ENCODE results near the gene SH3RF1. TPM values are rescaled to one million over a fixed set of nuclear protein-coding genes. Genes with fewer than 3 reads are reported as not detected.

Gene SH3RF1
- total RNA-seq: under 1 TPM; 0.22 to 0.55 TPM

GRCh38 chr4:169270810-169271691 is at the start of gene SH3RF1:
Gene SH3RF1, minus strand, starts transcription at chr4:169270956. Its CDS starts 1,744 bp downstream, at chr4:169269212.
- peaks cover 49% of the 10 kb centered on the region for H3K27me3 Mint-ChIP-seq (ENCODE audit: low read depth)

DNA sequence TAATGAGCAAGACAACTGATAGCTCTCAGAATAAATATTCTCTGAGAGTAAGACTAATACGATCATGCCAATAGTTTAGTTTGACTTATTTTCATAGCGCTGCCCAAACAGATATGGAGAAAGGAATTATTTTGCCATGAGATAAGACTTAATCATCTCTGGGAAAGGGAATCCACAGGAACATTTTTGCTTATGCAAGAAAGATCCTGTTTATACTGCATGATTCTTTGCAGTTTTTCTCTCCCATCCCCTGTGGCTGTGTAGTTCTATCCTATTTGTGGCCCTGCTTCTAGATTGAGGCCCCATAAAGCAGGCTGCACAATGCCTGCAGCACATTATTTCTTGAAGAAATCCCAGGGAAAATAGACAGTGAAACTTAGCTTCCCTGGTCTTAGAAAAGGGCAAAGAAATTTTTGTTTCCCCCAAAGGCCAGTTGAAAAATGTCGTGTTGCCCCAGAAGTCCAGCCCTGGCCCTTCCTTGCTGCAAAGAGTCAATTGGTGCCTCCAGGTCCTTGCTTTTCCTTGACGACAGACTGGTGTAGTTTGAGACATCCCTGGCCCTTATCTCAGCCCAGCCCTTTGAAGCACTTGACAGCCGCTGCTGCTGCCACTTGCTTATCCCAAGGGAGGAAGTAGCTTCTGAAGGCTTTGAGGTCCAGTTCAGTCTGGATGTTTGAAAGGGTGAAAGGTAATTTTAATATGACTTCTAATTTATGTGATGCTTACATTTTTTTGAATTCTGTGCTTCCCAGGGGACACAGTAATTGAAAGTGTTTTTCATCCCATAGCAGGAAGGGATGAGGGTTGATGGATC is 45.0 kb upstream of the SH3RF1 start:
- H3K9me3 Mint-ChIP-seq: no peaks in the 10 kb centered on the region
- DNase-seq: no peak
- no peak overlapping the region for H3K27ac Mint-ChIP-seq
- H3K4me1 Mint-ChIP-seq (ENCODE audit: low read depth): no peaks in the 10 kb centered on the region
- CTCF ChIA-PET: no interaction called here
- no peaks in the 10 kb centered on the region for H3K36me3 Mint-ChIP-seq (ENCODE audit: low read depth)
- H3K27me3 Mint-ChIP-seq (ENCODE audit: low read depth): peaks cover 14% of the 10 kb centered on the region
- H3K4me3 Mint-ChIP-seq: no peak overlapping the region
- intact Hi-C loops (cut with micrococcal nuclease): no loop called here

More at GRCh38 chr4:169270810-169271691, at the start of gene SH3RF1:
- no peaks in the 10 kb centered on the region for H3K9me3 Mint-ChIP-seq
- no peaks in the 10 kb centered on the region for H3K36me3 Mint-ChIP-seq (ENCODE audit: low read depth)
- CTCF ChIA-PET: no interaction called here
- intact Hi-C loops (cut with micrococcal nuclease): loop anchor here (1.0 to 10.0 kb wide), 5 partner anchors 146 to 349 kb away; partner anchors contain the start of gene CBR4
- H3K4me3 Mint-ChIP-seq: peak within 1 kb of the TSS; percentile 77
- no peak within 1 kb of the TSS for H3K27ac Mint-ChIP-seq
- peaks cover 3% of the 10 kb centered on the region for H3K4me1 Mint-ChIP-seq (ENCODE audit: low read depth)
- peak; percentile 49 for DNase-seq

DNA sequence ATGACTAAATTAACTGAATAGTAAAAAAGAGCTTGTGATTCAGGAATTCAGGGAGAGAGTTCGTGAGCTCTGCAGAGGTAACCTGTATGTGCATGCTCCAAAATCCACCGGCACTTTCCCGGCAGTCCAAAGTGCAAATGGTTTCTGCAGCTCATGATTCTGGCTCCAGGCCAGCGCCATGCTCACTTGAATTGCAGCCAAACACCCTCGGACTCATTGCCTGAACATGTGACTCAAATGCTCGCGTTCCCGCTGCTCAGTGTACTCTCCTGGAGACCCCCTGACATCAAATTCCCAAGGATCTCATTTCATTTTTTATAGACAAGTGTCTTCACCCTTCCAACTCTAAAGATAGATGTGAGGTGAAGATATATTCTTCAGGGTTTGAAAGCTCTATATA is 44.1 kb upstream of the SH3RF1 start:
- Mint-ChIP-seq H3K4me3 (no peak overlapping the region), H3K4me1 (ENCODE audit: low read depth) (no peaks in the 10 kb centered on the region), H3K27ac (no peak overlapping the region), H3K9me3 (no peaks in the 10 kb centered on the region), H3K27me3 (ENCODE audit: low read depth) (peaks cover 14% of the 10 kb centered on the region), H3K36me3 (ENCODE audit: low read depth) (no peaks in the 10 kb centered on the region)
- DNase-seq: no peak
- intact Hi-C loops (cut with micrococcal nuclease): no loop called here
- CTCF ChIA-PET: no interaction called here

GRCh38 chr4:169313732-169314131 is 43.0 kb upstream of the SH3RF1 start:
- CTCF ChIA-PET: interaction anchor here (1.5 kb wide), 1 partner anchor 10 kb away, joined by 3 read pairs; no protein-coding TSS in a partner anchor
- intact Hi-C loops (cut with micrococcal nuclease): no loop called here
- Mint-ChIP-seq H3K4me1 (ENCODE audit: low read depth) (no peaks in the 10 kb centered on the region), H3K9me3 (no peaks in the 10 kb centered on the region), H3K4me3 (no peak overlapping the region), H3K36me3 (ENCODE audit: low read depth) (no peaks in the 10 kb centered on the region), H3K27ac (no peak overlapping the region), H3K27me3 (ENCODE audit: low read depth) (peaks cover 14% of the 10 kb centered on the region)
- no peak for DNase-seq

GRCh38 chr4:169312690-169313422 is 42.1 kb upstream of the SH3RF1 start:
- no peaks in the 10 kb centered on the region for H3K36me3 Mint-ChIP-seq (ENCODE audit: low read depth)
- no peak overlapping the region for H3K27ac Mint-ChIP-seq
- DNase-seq: no peak
- CTCF ChIA-PET: interaction anchor here (1.5 kb wide), 1 partner anchor 9 kb away, joined by 3 read pairs; no protein-coding TSS in a partner anchor
- intact Hi-C loops (cut with micrococcal nuclease): no loop called here
- H3K27me3 Mint-ChIP-seq (ENCODE audit: low read depth): peaks cover 10% of the 10 kb centered on the region
- H3K4me3 Mint-ChIP-seq: no peak overlapping the region
- no peaks in the 10 kb centered on the region for H3K4me1 Mint-ChIP-seq (ENCODE audit: low read depth)
- H3K9me3 Mint-ChIP-seq: no peaks in the 10 kb centered on the region

DNA sequence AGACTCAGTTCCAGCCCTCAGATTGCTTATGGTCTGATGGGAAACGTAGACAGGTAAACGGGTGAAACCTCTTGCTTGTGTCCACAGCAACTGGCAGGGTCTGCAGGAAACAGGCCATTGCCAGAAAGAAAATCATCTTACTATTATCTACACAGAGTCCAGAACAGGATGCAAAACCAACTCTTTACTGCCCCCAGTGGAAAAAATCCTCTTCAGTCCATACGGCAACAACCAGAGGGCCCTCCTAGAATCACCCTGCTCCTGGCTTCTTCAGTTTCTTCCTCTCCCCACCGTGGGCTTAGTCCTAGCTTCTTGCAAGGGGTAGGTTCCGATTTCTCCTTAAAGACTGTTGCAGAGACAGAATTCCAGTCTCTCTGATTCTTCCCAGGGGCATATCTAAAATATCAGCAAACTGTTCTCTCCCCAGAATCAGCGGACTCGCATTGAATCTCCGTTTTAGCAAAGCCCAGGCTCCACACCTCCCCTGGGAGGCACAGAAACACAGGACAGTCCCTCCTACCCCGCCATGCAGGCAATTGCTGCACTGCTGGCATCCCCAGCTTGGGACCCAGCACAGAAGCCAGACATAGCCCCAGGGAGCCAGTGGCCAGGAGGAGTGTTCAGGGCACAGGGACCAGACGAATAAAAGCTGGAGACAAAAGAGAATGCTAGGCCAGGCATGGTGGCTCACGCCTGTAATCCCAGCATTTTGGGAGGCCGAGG is 41.0 kb upstream of the SH3RF1 start:
- Mint-ChIP-seq H3K4me3 (no peak overlapping the region), H3K27ac (no peak overlapping the region), H3K27me3 (ENCODE audit: low read depth) (peaks cover 8% of the 10 kb centered on the region), H3K36me3 (ENCODE audit: low read depth) (no peaks in the 10 kb centered on the region), H3K9me3 (no peaks in the 10 kb centered on the region), H3K4me1 (ENCODE audit: low read depth) (no peaks in the 10 kb centered on the region)
- CTCF ChIA-PET: no interaction called here
- DNase-seq: no peak
- intact Hi-C loops (cut with micrococcal nuclease): no loop called here

DNA sequence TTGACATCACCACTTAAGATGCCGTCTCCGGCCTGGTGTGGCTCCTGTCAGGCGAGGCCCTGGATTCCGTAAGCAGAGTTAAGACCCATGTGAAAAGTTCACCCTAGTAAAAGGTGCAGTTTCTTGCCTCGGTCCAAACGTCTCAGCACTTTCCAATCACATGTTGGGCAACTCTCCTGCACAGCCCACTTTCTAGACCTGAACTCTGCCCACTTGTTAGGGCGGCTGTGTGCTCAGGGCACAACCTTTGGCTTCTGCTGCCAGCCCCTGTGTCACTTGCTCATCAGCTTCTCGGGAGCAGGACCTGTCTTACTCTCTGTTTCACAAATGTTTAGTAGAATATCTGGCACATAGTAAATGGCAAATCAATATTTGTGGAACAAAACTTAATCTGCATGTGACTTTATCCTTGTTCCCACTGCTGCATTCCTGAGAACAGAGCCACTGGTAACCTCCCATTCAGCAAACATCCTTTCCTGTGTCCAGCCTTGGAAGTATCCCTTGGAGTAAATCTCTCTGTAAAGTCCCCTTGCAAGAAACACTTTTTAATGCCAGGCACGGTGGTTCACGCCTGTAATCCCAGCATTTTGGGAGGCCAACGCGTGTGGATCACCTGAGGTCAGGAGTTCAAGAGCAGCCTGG is 38.7 kb upstream of the SH3RF1 start:
- CTCF ChIA-PET: no interaction called here
- H3K4me3 Mint-ChIP-seq: no peak overlapping the region
- no peaks in the 10 kb centered on the region for H3K9me3 Mint-ChIP-seq
- H3K27ac Mint-ChIP-seq: no peak overlapping the region
- no peak for DNase-seq
- no peaks in the 10 kb centered on the region for H3K36me3 Mint-ChIP-seq (ENCODE audit: low read depth)
- H3K4me1 Mint-ChIP-seq (ENCODE audit: low read depth): no peaks in the 10 kb centered on the region
- intact Hi-C loops (cut with micrococcal nuclease): no loop called here
- peaks cover 3% of the 10 kb centered on the region for H3K27me3 Mint-ChIP-seq (ENCODE audit: low read depth)

GRCh38 chr4:169307576-169307975 is 36.8 kb upstream of the SH3RF1 start:
- H3K4me3 Mint-ChIP-seq: no peak overlapping the region
- H3K27me3 Mint-ChIP-seq (ENCODE audit: low read depth): no peaks in the 10 kb centered on the region
- no peak for DNase-seq
- no peaks in the 10 kb centered on the region for H3K9me3 Mint-ChIP-seq
- H3K27ac Mint-ChIP-seq: no peak overlapping the region
- CTCF ChIA-PET: interaction anchor here (1.6 kb wide), 1 partner anchor 31 kb away, joined by 3 read pairs; no protein-coding TSS in a partner anchor
- intact Hi-C loops (cut with micrococcal nuclease): no loop called here
- no peaks in the 10 kb centered on the region for H3K4me1 Mint-ChIP-seq (ENCODE audit: low read depth)
- H3K36me3 Mint-ChIP-seq (ENCODE audit: low read depth): no peaks in the 10 kb centered on the region

DNA sequence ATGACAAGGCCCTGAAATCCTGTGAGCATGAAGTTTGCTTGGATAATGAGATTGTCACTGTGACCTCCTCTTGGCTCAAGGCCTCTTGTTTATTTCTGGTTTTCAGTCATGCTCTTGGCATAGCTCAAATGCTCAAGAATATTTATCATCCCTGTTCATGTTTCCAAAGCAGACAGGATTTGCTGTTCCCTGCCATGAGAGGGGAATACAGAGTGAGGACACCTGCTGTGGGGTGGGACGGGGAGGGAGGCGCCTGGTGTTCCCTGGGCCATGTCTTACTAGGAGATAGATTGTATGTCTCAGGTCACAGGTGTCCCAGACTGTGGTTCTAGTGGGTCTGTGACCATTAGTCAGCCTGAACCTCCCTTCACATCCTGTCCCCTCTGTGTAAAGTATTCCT is 34.9 kb upstream of the SH3RF1 start:
- CTCF ChIA-PET: interaction anchor here (0.9 to 1.4 kb wide), 3 partner anchors 17 to 180 kb away, joined by 3 to 4 read pairs (median 3); no protein-coding TSS in a partner anchor
- intact Hi-C loops (cut with micrococcal nuclease): no loop called here
- no peak for DNase-seq
- H3K4me3 Mint-ChIP-seq: no peak overlapping the region
- peaks cover 2% of the 10 kb centered on the region for H3K27me3 Mint-ChIP-seq (ENCODE audit: low read depth)
- H3K36me3 Mint-ChIP-seq (ENCODE audit: low read depth): no peaks in the 10 kb centered on the region
- no peaks in the 10 kb centered on the region for H3K4me1 Mint-ChIP-seq (ENCODE audit: low read depth)
- H3K9me3 Mint-ChIP-seq: no peaks in the 10 kb centered on the region
- no peak overlapping the region for H3K27ac Mint-ChIP-seq

- Mint-ChIP-seq H3K27ac (no peak overlapping the region), H3K4me3 (no peak overlapping the region), H3K9me3 (no peaks in the 10 kb centered on the region), H3K4me1 (ENCODE audit: low read depth) (no peaks in the 10 kb centered on the region), H3K27me3 (ENCODE audit: low read depth) (peaks cover 2% of the 10 kb centered on the region), H3K36me3 (ENCODE audit: low read depth) (no peaks in the 10 kb centered on the region)
- DNase-seq: no peak
- intact Hi-C loops (cut with micrococcal nuclease): no loop called here
- CTCF ChIA-PET: interaction anchor here (0.9 to 1.4 kb wide), 3 partner anchors 16 to 180 kb away, joined by 3 to 4 read pairs (median 3); no protein-coding TSS in a partner anchor
Measured at GRCh38 chr4:169305173-169305572, 34.4 kb upstream of the SH3RF1 start.

DNA sequence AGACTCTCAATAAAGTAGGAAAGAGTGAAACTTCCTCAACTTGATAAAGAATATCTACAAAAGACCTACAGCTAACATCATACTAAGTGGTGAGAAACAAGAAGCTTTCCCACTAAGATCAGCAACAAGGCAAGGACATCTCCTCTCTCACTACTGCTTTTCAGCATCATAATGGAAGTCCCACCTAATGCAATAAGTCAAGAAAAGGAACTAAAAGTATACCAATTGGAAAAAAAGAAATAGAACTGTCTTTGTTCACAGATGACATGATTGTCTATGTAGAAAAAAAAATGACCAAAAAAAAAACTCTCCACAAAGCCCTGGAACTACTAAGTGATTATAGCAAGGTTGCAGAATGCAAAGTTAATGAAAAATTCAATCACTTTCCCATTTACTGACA is 25.1 kb upstream of the SH3RF1 start:
- H3K4me3 Mint-ChIP-seq: no peak overlapping the region
- no peaks in the 10 kb centered on the region for H3K4me1 Mint-ChIP-seq (ENCODE audit: low read depth)
- H3K27ac Mint-ChIP-seq: no peak overlapping the region
- H3K9me3 Mint-ChIP-seq: no peaks in the 10 kb centered on the region
- CTCF ChIA-PET: no interaction called here
- DNase-seq: no peak
- H3K36me3 Mint-ChIP-seq (ENCODE audit: low read depth): no peaks in the 10 kb centered on the region
- intact Hi-C loops (cut with micrococcal nuclease): no loop called here
- H3K27me3 Mint-ChIP-seq (ENCODE audit: low read depth): peaks cover 36% of the 10 kb centered on the region
